HG03457 (cell line): ENCODE measurements around the gene SCLT1.

Source experiments
- ATAC-seq: cut with Tn5 transposase; IDR thresholded peaks from one replicate; pipeline ENCODE4 v1.9.1; 2021; ENCODE audit warnings: moderate number of reproducible peaks; ENCODE audit not compliant: unreplicated experiment

SCLT1 gene

DNA sequence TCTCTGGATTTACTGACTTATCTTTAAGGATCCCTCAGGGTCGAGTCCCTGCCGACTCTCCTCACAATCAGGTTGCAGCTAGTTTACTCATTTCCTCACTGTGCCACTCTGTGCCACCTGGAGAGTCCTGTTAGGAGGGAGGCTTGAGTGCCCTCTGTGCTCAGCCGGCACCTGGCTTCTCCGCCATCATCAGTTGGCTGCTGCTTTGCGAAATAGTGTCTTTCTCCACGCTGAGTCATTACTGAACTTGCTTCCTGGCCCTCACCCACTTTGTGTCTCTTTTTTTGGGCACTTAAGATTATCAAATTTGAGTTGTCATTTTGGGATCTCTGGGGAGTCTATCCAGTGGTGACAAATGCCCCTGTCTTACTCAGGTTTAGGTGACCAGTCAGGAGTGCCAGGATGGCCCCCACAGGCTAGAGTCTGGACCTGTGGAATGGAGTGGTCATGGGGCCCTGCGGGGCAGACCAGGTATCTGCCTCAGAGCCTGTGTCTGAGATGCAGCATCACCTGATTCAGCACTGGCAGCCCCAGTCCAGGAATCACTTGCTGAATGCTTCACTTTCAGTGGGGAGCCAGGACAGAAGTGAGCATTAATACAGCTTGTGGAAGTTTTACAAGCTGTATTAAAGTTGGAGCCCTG is 246.1 kb downstream of the SCLT1 start:
- no peak for ATAC-seq

- no peak for ATAC-seq
Measured at GRCh38 chr4:128846063-128846462, 247.3 kb downstream of the SCLT1 start.

DNA sequence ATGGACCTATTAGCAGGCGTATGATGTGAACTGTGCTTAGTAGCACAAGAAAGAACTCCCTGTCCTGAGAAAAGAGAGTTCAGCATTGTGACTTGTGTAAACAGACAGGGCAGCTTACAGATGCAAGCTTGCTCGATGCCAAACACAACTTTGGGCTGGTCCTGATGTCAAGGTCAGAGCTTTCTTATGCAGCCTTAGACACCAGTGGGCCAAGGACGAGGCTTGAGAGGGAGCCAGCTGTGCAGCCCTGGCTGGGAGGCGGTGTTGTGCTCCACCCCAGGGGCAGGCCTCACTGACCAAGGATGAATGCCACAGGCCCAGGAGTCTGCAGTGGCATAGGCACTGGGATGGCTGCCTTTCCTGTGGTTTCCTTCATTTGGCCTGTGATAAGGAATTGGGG is 248.4 kb downstream of the SCLT1 start:
- no peak for ATAC-seq

- ATAC-seq = no peak
Measured at GRCh38 chr4:128841402-128841801, 251.9 kb downstream of the SCLT1 start.

DNA sequence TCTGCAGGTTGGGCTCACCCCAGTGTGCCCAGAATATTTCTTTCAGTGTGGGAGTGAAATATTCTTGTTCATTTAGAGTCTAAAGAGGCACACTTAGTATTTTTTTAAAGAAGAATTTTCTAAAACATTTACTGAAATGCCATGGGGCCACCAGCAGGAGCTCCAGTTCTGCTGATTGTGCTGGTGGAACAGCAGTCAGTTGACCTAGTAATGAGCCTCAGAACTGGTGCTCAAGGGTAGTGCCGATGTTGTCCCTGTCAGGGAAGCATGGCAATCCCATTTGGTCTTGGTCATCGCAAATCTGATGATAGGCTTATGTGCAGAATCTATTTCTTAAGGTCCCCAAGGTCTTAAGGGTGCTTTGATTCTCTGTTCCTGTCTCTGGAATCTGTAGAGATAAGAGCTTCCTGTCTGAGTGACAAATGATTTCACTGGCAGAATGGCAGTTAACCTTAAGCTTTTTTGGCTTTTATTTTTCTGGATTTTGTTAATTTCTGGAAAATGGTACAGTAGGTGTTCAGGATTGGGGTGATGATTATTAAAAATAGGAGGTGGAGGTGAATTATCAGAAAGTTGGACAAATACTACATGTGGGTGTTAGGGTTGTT is 252.5 kb downstream of the SCLT1 start:
- ATAC-seq = no peak

GRCh38 chr4:128837679-128838078 is 255.7 kb downstream of the SCLT1 start:
- no peak for ATAC-seq

DNA sequence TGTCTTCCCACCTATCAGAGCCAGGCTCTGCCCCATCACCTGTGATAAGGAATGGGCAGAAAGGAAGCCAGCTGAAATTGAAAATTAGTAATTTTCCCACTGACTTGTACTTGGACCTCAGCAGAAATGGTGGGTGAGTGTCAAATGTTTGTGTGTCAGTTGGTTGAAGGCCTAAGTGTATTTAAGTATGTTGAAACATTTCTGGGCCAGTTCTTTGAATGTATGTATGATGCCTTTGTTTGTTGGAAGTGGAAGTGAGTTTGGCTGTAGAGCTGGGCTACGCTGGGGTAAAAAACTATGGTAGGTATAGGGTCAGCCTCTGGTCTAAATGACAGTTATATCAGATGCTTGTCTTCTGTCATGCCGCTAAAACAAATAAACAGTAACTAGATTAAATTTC is 256.1 kb downstream of the SCLT1 start:
- ATAC-seq = no peak

DNA sequence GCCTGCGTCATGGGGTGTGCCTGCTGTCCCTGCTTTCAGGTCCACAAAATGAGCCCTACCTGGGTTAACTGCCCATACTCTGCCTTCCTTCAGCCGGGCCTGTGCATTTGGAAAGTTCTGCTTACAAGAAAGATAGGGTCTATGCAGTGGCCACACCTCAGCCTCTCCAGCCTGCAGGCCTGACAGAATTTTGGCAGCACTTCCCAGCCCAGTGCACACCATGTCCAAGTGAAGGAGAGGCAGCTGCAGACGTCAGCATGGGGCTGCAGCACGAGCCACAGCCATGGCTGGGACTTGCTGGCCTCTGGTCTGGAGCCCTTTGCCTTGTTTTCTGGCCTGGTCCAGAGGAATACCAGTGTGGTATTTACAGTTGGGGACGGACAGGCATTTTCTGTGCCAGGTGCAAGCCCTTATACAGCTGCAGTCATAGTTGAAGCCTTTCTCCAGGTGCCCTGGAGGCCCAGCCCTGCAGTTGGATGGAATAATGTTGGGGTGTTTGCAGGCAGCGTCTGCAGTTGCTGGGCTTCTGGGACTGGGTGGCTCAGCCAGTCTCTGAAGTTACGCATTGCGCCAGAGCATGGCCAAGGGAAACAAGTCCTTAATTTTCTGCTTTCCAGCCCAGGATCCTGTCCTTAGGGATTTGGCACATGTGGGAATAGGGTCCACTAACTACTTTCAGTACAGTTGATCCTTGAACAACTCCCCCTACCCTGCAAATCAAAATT is 257.7 kb downstream of the SCLT1 start:
- no peak for ATAC-seq
